Mesodermal cell (in vitro differentiated cells): ENCODE results near the gene FHAD1.

Experiments used
- H3K27ac ChIP-seq: 2 replicates; pipeline ENCODE4 v1.7.0; 2013; ENCODE audit warnings: mild to moderate bottlenecking, low read depth, low read length, moderate library complexity; ENCODE audit not compliant: severe bottlenecking
- H3K36me3 ChIP-seq: 2 replicates; pipeline ENCODE4 v1.7.1; 2013; ENCODE audit warnings: mild to moderate bottlenecking, low read length, moderate library complexity; ENCODE audit not compliant: control insufficient read depth, insufficient read depth
- H3K4me1 ChIP-seq: one replicate; pipeline ENCODE4 v1.7.1; 2013; ENCODE audit warnings: mild to moderate bottlenecking, low read length; ENCODE audit not compliant: insufficient read depth, control insufficient read depth, poor library complexity, severe bottlenecking
- H3K4me3 ChIP-seq: 2 replicates; pipeline ENCODE4 v1.7.0; 2013; ENCODE audit warnings: low read length, control low read depth, mild to moderate bottlenecking; ENCODE audit not compliant: insufficient read depth, poor library complexity, severe bottlenecking; ENCODE audit errors: extremely low read depth
- H3K9me3 ChIP-seq: 2 replicates; pipeline ENCODE4 v1.7.1; 2013; ENCODE audit warnings: mild to moderate bottlenecking, low read length, moderate library complexity; ENCODE audit not compliant: control insufficient read depth
- WGBS, 2 experiments: methylation state at CpG; one replicate each; pipeline ENCODE4 v1.1.5; 2013; ENCODE audit warnings: missing lambda C conversion rate in 2 of 2; ENCODE audit not compliant: insufficient coverage in 2 of 2; 5-methylcytosine and 5-hydroxymethylcytosine counted together

FHAD1 gene

GRCh38 chr1:15391366-15391765, 144.3 kb downstream of the FHAD1 start:
- no peak overlapping the region for H3K27ac ChIP-seq
- H3K4me3 ChIP-seq, result no peak overlapping the region
- H3K9me3 ChIP-seq, result no peaks in the 10 kb centered on the region
- 97 to 100% methylated on average over 3 to 4 of the region's 4 CpGs for WGBS, 2 experiments
- no peaks in the 10 kb centered on the region for H3K36me3 ChIP-seq
- H3K4me1 ChIP-seq, result no peaks in the 10 kb centered on the region

- H3K27ac ChIP-seq, result no peak overlapping the region
- 58 to 68% methylated on average over 7 to 8 of the region's 9 CpGs for WGBS, 2 experiments
- no peaks in the 10 kb centered on the region for H3K36me3 ChIP-seq
- no peaks in the 10 kb centered on the region for H3K4me1 ChIP-seq
- H3K4me3 ChIP-seq, result no peak overlapping the region
- H3K9me3 ChIP-seq, result no peaks in the 10 kb centered on the region
These were observed 146.6 kb downstream of the FHAD1 start for GRCh38 chr1:15393475-15394257.

GRCh38 chr1:15394258-15394690, 147.3 kb downstream of the FHAD1 start:
- Histone ChIP-seq H3K27ac (no peak overlapping the region), H3K4me3 (no peak overlapping the region), H3K36me3 (no peaks in the 10 kb centered on the region), H3K4me1 (no peaks in the 10 kb centered on the region), H3K9me3 (peaks cover 2% of the 10 kb centered on the region)
- WGBS, 2 experiments, result 29% methylated on average over 1 of the region's 3 CpGs; no CpG with 5 or more reads in 1 of the 2 experiments

GRCh38 chr1:15397236-15397635, 150.2 kb downstream of the FHAD1 start:
- peaks cover 10% of the 10 kb centered on the region for H3K9me3 ChIP-seq
- no peak overlapping the region for H3K27ac ChIP-seq
- no peak overlapping the region for H3K4me3 ChIP-seq
- H3K36me3 ChIP-seq, result no peaks in the 10 kb centered on the region
- no peaks in the 10 kb centered on the region for H3K4me1 ChIP-seq
- WGBS, 2 experiments, result 100% methylated on average over 1 of the region's 2 CpGs

GRCh38 chr1:15399710-15400109, 152.7 kb downstream of the FHAD1 start:
- Histone ChIP-seq H3K4me1 (no peaks in the 10 kb centered on the region), H3K4me3 (no peak overlapping the region), H3K36me3 (no peaks in the 10 kb centered on the region), H3K9me3 (peaks cover 10% of the 10 kb centered on the region), H3K27ac (no peak overlapping the region)
- 92 to 95% methylated on average over 2 of the region's 2 CpGs for WGBS, 2 experiments

- Histone ChIP-seq H3K4me3 (no peak overlapping the region), H3K9me3 (peaks cover 10% of the 10 kb centered on the region), H3K4me1 (no peaks in the 10 kb centered on the region), H3K27ac (no peak overlapping the region), H3K36me3 (no peaks in the 10 kb centered on the region)
- 88 to 100% methylated on average over 1 to 3 of the region's 3 CpGs for WGBS, 2 experiments
These were observed 153.6 kb downstream of the FHAD1 start for GRCh38 chr1:15400627-15401026.

- Histone ChIP-seq H3K36me3 (no peaks in the 10 kb centered on the region), H3K4me1 (no peaks in the 10 kb centered on the region), H3K9me3 (peaks cover 10% of the 10 kb centered on the region), H3K4me3 (no peak overlapping the region), H3K27ac (no peak overlapping the region)
- WGBS, 2 experiments, result 91 to 92% methylated on average over 7 of the region's 7 CpGs
These were observed 154.5 kb downstream of the FHAD1 start for GRCh38 chr1:15401391-15402055.

GRCh38 chr1:15402809-15403450, 155.9 kb downstream of the FHAD1 start:
- no peak overlapping the region for H3K4me3 ChIP-seq
- H3K27ac ChIP-seq, result no peak overlapping the region
- 98 to 100% methylated on average over 1 to 4 of the region's 5 CpGs for WGBS, 2 experiments
- H3K9me3 ChIP-seq, result peaks cover 10% of the 10 kb centered on the region
- no peaks in the 10 kb centered on the region for H3K36me3 ChIP-seq
- peaks cover 7% of the 10 kb centered on the region for H3K4me1 ChIP-seq

GRCh38 chr1:15403962-15404580, 157.0 kb downstream of the FHAD1 start:
- Histone ChIP-seq H3K36me3 (no peaks in the 10 kb centered on the region), H3K27ac (no peak overlapping the region), H3K4me3 (no peak overlapping the region), H3K9me3 (peaks cover 10% of the 10 kb centered on the region), H3K4me1 (peaks cover 7% of the 10 kb centered on the region)
- 94 to 95% methylated on average over 7 of the region's 9 CpGs for WGBS, 2 experiments

- H3K4me3 ChIP-seq, result no peak overlapping the region
- peaks cover 7% of the 10 kb centered on the region for H3K4me1 ChIP-seq
- H3K36me3 ChIP-seq, result no peaks in the 10 kb centered on the region
- no peaks in the 10 kb centered on the region for H3K9me3 ChIP-seq
- H3K27ac ChIP-seq, result no peak overlapping the region
- 89 to 95% methylated on average over 6 to 7 of the region's 9 CpGs for WGBS, 2 experiments
These were observed 158.3 kb downstream of the FHAD1 start for GRCh38 chr1:15405106-15405850.
